ENCODE data around the gene NT5C3A.
"Not testable (repeated sequence)": the region's sequence is repeated elsewhere in the genome, so short reads cannot be mapped to it uniquely, and the experiment has no call there.

NT5C3A gene

DNA sequence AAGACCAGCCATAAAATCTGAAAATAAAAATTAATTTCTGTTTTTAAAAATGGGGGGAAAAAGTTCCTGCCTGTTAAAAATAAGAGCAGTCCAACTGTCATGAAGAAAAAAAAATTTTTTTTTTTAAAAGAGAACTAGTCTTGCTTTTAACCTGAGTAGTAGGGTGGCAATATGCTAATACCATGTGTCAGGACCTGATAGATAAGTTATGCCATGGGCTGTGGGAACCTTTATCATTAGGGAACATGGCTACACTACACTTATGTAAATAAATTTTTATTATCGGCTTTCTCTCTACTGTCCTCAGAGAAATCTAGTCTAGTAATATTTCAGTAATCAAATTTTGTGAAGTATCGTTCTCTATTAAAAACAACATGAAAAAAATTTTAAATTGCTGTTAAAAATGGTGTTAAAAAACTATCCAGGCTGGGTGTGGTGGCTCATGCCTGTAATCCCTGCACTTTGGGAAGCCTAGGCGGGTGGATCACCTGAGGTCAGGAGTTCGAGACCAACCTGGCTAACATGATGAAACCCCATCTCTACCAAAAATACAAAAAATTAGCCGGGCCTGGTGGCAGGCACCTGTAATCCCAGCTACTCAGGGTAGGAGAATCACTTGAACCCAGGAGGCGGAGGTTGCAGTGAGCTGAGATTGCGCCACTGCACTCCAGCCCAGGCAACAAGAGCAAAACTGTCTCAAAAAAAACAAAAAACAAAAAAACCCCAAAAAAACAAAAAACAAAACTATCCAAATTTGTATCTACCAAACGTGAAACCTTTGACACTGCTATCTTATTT, 20.7 kb downstream of the NT5C3A start:
- DNase-seq (ENCODE audit: low read depth): no peak

DNA sequence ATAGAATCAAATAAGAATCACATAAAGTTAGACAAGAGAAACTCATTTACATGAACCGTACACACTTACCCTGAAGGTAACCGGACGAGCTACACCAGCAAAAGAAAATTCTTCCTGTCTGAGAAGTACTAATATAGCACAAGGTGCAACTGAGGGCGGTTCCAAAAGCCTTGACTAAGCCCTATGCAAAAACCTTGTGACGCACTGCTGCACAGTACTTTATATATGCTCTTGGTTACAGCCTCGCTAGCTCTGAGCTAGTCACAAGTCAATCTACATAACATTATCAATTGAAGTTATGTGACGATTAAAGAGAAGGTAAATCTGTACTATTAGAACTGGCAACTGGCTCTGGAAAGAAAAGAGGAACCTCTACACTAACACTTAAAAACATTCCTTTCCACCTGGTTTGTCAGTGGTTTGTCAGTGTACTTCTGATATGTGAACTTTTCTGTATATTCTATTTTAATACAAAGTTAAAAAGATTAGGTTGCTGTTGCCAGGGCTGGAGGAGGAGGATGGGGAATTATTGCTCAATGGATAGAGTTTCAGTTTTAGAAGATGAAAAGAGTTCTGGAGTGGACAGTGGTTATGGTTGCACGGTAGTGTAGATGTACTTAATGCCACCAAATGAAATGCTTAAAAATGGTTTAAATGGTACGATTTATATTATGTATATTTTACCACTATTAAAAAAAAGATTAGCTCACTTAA, 21.6 kb downstream of the NT5C3A start:
- DNase-seq (ENCODE audit: low read depth): peak; percentile 49

DNA sequence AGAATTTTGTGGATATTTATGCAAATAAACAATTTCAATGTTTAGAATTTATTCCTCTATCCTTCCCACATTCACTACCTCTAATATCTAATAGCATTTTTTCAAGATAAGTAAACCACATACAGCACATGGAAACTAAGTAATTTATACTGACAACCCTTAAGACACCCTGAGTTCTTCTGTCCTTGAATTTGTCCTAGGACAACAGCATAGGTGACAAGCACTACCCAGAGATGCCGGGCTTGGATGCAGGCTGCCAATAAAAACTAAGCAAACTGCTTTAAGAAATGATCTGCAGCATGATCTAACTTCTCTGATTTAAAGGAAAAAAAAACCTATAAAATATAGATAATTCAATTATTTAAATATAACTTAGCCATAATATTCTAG, 22.7 kb downstream of the NT5C3A start:
- no peak for DNase-seq (ENCODE audit: low read depth)

DNA sequence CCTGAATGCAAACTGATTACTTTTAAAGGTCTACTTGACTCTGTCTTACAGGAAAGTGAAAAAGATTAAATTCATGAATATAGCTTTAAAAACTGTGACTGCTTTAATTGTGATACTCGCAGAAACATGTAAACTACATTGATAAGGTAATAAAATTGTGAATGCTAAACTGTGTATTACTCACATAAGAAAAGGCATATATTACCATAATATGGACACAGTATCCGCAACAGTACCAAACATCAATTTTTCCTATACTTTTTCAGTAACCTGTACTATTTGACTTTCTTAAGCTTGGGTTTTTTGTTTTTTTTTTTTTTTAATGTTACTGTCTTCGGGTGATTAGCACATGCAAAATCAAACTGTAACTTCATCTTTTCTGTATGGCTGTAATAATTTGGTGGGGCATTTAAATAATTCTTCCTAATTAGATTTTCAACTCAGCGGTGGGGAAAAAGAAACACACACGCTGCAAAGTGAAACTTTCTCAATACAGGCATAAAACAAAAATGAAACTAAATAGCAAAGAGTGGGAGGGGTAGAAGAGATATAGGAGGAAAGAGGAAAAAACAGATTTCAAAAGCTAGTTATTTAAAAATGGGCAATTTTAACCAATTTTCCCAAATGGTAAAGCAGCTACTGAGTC, 23.2 kb downstream of the NT5C3A start:
- no peak for DNase-seq (ENCODE audit: low read depth)

DNA sequence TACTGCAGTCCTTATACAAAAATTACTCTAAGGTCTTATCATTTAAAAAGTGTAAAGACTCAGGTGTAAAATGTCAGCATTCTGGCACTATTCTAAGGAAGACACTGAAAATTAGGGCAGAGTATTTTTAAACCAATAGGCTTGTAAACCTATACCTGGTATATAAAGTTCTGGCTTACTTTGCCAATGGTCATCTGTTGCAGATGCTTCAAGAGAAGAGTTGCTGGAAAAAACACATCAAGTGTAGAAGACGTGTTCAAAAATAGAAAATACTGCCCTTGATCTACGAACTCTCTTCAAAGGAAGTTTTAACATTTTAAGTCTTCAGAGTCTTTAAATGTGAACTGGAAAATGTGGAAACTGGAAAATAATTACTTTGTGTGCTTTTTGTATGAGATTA, 23.9 kb downstream of the NT5C3A start:
- no peak for DNase-seq (ENCODE audit: low read depth)

DNA sequence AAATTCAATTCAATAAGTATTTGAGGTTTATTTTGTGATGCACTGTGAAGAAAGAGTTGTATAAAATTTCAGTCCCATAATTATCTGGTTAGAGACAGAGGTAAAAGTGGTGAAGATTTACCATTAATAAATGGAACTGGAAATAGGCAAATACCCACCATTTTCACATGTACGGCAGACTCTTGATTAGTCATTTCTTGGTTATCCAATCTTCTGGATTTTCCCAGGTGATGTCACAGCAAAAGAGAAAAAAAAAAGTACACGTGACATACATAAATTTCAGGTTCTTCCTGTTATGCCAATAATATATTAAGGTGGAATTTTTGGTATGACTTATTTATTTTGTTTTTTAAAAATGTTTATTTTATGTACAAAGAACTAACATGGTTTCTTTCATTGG, 26.8 kb downstream of the NT5C3A start:
- DNase-seq (ENCODE audit: low read depth): no peak

DNA sequence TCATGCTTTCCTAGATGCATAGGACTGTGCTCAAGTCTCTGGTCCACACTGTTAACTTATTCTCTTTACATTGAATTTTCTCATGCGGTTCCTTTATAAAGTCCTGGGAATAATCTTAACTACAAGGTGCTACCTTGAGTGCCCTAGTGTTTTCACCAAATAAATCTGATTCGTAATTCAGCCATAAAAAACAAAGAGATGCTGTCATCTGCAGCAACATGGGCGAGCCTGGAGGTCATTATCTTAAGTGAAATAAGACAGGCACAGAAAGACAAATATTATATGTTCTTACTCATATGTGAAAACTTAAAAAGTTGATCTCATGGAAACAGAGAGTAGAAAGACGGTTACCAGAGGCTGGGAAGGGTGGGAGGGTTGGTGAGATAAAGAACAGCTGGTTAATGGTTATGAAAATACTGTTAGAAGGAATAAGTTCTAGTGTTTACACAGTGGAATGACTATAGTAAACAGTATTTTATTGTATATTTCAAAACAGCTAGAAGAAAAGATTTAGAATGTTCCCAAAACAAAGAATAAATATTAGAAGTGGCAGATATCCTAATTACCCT, 38.3 kb downstream of the NT5C3A start:
- DNase-seq (ENCODE audit: low read depth): no peak

DNA sequence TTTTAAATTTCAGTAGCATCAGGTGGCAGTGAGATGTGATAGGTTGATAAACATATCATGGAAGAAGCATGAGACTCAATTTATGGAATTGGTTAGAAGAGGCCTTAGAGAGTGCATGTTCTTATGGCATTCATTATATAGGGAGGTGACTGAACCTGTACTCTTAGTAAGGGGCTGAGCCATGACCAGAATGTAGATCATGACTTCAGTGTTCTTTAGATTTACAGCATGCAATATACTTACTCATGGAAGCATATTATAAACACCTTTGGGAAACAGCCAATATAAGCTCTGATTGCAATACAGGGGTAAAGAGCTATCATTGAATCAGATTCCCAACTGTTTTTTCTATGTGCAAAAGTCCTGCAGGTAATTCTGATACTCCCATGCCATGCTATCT, 50.2 kb downstream of the NT5C3A start:
- DNase-seq (ENCODE audit: low read depth): no peak

DNA sequence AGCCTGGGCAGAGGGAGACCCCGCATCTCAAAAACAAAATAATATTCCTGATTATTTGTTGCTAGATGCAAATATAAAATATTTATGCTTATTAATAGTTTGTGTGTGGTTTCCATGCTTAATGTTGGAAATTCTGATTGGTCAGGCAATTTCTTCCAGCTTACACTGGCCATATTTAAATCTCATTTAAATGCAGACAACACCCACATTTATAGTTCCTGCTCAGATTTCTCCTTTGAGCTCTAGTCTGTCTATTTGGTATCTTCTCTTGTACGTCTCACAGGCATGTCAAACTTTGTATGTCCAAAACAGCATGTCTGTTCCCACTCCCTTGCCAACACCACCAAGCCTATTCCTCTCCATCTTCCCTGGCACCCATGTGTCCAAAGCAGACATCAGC, 52.8 kb downstream of the NT5C3A start:
- DNase-seq (ENCODE audit: low read depth): no peak

DNA sequence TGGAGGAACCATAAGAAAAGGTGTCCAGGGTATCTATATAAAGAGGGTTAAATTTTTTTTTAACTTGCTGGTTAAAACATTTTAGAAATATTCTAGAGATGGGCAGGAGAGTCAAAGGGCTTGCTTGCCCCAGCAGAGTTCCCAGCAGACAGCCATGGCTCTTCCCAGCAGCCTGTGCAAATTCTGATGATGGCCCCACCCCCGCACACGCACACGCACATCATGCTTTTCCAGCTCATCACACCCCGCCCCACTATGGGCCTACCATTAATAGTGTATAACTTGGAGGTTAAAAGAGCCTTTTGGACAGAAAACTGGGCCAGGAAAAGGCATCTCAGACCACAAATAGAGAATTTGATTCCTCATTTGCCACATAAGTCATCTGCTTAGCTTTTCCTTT, 56.9 kb downstream of the NT5C3A start:
- not testable (repeated sequence) for DNase-seq (ENCODE audit: low read depth)

DNA sequence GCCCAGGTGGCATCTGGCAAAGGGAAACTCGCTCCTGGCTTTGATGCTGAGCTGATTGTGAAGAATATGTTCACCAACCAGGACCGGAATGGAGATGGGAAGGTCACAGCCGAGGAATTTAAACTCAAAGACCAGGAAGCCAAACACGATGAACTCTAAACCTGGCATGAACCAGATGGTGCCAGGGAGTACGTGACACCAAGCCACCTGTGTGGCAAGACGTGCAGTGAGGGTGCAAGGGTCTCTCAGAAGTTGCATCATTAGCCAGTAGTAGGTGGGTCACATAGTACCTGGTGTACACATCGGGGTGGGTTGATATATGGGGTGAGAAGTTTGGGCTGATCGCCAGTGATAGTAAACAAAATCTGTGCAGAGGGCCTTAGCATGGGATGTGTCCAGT, 57.4 kb downstream of the NT5C3A start:
- DNase-seq (ENCODE audit: low read depth): not testable (repeated sequence)

DNA sequence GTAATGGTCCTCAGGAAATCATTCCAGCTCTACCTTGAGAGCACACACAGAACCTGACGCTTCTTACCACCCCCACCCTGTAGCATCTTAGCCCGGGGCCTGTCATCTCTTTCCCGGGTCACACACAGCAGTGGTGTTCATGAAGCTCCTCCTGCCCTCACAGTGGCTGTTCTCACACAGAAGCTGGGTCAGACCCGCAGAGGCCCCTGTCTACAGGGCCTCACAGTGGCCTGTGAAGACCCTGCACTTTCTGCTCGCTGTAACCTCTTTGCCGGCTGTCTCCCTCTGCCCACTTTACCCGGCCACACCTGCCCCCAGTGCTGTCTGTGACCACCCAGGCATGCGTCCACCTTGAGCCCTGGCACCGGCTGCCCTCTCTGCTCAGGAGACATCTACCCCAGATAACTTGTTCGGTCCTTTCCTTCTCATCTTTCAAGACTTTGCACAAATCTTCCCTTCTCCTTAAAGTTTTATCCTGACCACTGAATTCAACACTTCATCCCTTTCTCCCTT, 58.4 kb downstream of the NT5C3A start:
- DNase-seq (ENCODE audit: low read depth): not testable (repeated sequence)

DNA sequence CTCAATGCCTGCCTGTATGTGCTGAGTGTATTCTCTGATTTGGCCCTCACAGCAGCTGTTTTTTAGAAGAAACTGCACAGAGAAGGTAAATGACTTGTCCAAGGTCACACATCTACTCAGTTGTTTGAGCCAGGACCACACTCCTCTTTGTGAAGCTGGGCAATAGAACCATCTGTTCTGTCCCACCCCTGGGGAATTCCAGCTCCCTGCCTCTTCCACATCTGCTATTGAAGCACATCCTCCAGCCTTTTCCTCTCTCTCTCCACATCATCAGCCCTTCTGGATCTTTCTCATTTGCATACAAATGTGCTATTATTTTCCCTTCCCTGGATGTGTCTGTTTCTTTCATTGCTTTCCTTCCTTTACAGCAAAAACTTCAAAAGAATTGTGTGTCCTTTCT, 59.5 kb downstream of the NT5C3A start:
- DNase-seq (ENCODE audit: low read depth): not testable (repeated sequence)

DNA sequence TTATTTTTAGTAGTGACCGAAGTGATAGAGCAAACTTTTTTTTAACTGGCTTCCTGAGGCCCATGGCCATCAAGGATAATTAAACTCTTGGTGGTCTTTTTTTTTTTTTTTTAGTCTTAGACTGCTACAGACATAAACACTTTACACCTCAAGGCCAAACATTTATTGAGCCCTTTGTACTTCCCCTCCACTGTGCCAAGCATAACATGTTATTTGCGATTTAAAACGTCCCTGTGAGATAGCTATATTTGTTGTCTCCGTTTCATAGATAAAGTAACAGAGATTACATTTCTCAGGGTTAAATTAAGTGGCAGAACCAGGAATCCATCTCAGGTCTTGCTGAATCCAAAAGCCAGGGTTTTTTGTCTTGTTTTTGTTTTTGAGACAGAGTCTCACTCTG, 63.2 kb downstream of the NT5C3A start:
- not testable (repeated sequence) for DNase-seq (ENCODE audit: low read depth)

DNA sequence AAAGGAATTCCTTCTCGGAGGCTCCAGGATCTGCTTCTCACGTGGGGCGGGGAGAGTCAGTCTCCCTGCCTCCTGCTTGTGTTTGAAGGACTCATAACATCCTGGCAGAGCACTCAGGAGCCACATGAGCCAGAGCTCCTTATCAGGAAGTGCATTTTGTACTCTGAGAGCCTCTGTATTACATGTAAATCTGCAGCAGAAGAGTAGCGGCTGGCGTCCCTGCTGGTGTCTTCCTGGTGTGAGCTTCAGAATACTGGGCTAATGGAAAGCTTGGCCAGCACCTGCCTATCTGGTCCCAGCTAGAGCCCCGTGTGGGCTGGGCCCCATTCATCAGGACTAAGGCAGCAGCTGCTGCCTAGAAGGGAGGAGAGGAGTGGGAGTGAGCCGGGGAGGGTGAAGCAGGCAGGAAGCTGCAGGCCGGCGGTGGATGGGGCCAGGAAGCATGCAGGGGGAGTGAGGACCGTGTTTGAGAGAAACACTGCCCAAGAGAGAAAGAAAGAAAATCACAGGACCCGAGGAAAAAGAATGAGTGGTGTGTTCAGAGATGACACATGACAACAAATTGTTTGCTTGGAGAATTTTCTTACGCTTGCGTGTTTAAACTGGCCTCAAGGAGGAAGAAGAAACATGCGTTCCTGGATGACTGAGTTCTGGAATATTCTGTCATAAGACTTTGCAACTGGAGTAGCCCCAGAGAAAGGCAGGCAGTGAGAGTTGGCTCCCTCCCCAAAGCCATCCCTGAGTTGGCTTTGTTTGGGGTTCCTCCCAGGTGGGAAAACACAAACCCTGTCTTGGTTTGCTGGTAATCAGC, 64.0 kb downstream of the NT5C3A start:
- DNase-seq (ENCODE audit: low read depth): not testable (repeated sequence)

DNA sequence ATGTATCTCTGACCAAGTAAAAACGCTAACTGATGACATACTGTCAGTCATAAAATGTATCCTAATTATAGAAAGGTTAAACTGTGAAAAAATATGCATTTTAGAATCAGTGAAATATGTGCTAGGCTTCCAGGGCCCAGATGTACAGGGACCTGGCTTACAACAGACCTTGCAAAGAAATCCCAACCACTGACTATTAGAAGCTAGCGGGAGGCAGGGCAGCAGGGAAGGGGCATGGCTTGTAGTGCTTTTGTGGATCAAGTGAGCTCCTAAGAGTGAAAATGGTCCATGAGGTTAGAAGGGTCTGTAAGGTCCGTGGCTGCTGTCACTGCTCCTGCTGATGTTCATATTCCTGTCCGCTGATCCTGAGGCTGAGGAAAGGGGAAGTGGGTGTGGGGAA, 64.6 kb downstream of the NT5C3A start:
- DNase-seq (ENCODE audit: low read depth): not testable (repeated sequence)

DNA sequence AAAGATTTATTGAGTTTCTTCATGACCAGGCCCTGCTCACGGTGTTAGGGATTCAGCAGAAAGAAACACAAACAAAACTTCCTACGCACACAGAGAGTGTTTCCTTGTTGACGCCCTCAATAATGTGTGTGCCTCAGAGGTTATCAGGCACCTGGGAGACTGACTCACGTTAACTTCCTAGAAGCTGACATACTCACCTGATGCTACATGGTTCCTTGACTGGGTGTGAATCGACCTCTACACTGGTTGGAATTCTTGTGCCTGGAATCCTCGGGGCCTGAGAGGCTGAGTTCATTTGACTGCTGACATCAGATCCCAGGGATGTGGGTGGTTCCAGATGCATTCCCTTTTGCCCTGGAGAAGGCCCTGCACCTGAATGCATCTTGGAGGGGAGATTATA, 69.8 kb downstream of the NT5C3A start:
- DNase-seq (ENCODE audit: low read depth): not testable (repeated sequence)

DNA sequence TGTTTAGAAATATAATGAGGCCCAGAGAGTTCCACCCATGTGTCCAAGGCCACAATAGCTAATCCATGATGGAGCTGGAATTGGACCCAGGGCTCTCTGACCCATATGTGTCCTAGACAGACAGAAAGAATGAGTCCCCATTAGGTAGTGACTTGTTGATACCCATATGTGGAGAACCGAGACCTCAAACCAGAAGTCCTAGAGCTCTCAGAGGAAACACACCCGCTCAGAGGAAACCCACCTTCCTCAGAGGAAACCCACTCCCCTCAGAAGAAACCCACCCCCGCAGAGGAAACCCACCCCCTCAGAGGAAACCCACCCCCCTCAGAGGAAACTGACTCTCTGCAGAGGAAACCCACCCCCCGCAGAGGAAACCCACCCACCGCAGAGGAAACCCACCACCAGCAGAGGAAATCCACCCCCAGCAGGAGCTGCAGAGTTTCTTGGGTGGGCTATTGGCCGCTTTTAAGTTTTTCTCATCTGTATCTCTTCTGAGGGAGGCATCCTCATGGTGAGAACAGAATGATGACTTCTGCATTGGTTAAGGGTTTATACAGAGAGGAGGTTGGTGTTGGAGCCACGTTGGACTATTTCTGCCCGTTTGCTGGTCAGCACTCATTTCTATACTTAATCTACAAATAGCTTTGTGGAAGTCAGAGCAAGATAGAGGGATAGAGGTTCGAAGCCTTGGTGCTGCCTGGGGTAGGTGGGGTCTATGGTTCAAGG, 70.4 kb downstream of the NT5C3A start:
- DNase-seq (ENCODE audit: low read depth): not testable (repeated sequence)

DNA sequence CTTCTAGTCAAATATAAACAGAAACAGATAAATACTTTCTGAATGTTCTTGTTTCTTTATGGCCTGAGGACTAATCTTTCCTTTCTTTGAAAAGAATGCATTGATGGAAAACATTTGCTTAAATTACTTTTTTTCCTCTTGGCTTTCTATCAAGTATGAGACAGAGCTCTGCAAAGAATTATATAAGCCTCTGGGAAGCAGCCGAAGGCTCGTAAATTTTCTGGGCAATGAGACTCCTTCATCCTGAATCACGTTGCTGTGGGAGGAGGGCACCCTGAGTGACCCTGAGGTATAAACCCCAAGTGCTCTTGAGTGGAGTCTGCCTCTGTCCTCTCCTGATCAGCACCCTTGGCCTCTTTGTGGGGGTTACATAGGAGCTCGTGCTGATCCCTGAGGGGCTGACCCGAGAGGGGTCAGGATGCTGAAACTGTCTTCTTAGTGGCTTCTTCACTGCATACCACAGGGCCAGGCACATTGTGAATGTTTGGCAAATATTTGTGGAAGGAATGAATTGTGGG, 71.4 kb downstream of the NT5C3A start:
- DNase-seq (ENCODE audit: low read depth): not testable (repeated sequence)

DNA sequence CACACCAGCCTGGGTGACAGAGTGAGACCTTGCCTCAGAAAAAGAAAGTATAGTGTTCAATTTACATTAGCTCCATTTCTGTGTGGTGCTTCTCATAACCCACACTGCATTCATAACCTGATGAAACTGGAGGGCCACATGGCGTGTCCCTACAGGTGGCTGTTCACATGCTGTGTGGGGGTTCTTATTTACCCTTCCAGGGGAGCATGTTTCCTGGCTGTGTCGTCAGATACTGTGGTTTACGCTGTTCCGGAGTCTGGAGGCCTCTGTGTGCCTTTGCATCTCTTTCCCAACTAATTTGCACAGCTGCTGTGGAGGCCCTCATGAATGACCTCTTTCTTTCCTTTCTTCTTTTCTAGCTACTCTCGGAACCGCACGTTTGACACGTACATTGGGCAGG, 74.4 kb downstream of the NT5C3A start:
- DNase-seq (ENCODE audit: low read depth): not testable (repeated sequence)

DNA sequence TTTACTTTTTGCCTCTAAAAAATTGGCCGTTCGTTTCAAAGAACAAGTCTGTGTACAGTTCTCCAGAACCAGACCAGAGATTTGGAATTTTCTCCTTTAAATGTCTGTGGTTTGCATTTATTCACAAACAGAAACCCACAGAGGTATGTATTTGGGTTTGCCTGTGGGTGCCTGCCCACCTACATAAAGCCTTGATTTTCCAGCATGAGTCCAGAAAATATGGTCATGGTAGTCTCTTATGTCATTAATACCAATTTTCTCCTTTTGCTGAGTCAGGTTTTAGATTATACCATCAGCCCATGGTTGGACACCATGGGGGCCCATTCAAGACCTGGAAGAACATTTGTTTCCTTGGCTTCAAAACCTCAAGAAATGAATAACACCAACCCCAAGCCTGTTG, 82.7 kb downstream of the NT5C3A start:
- DNase-seq (ENCODE audit: low read depth): not testable (repeated sequence)
